ENCODE data around the gene SINHCAF. TPM values are rescaled to one million over a fixed set of nuclear protein-coding genes. Genes with fewer than 3 reads are reported as not detected.

The SINHCAF gene
- total RNA-seq, 1 experiment from 2014 or later, result 497 TPM

DNA sequence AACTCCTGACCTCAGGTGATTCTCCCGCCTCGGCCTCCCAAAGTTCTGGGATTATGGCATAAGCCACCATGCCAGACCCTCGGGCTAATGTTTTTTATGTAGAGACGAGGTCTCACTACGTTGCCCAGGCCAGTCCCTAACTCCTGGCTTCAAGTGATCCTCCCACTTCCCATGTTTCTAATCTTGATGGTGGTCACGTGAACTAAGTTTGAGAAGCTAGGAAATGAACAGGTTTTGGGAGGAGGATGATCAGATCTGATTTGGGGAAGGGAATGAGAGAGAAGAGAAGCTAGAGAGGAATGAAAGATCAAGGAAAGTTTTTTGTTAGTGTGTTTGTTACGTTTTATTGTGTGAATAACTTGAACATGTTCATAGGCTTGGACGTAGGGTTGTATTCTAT is 17.2 kb upstream of the SINHCAF start:
- H2BK20ac ChIP-seq (ENCODE audit: low read depth, low read length, poor library complexity, severe bottlenecking), result no peak overlapping the region
- Mint-ChIP-seq H3K36me3 (ENCODE audit: insufficient read depth in 1 of 3, low read depth in 3 of 3) (no peaks in the 10 kb centered on the region), H3K27me3 (ENCODE audit: low read depth) (no peaks in the 10 kb centered on the region), H3K9me3 (no peaks in the 10 kb centered on the region), H3K4me1 (peaks cover 25 to 27% of the 10 kb centered on the region in 2 experiments), H3K4me3 (no peak overlapping the region), H3K27ac (peak overlapping the region in 1 of 3 experiments; percentile 9; a peak in 2 of 7 replicates)
- no peaks in the 10 kb centered on the region for H3K23me2 ChIP-seq (ENCODE audit: insufficient read length, low read depth, low read length, poor library complexity, severe bottlenecking)
- no peaks in the 10 kb centered on the region for H3K9me3 ChIP-seq (ENCODE audit: control insufficient read depth, low read depth, low read length)
- no peak for DNase-seq
- H3K79me2 ChIP-seq (ENCODE audit: insufficient read depth, low read length), result no peaks in the 10 kb centered on the region
- H3K9ac ChIP-seq (ENCODE audit: extremely low read depth, insufficient read length, low read length), result no peak overlapping the region
- no peaks in the 10 kb centered on the region for H4K20me1 ChIP-seq (ENCODE audit: control insufficient read depth, insufficient read depth, insufficient read length)
- H2AK5ac ChIP-seq (ENCODE audit: insufficient read length, low read length), result no peak overlapping the region
- H4K91ac ChIP-seq (ENCODE audit: insufficient read length, low read depth, low read length), result no peak overlapping the region
- H2BK12ac ChIP-seq (ENCODE audit: insufficient read length, low read depth, low read length), result no peak overlapping the region
- no peak overlapping the region for H3K56ac ChIP-seq (ENCODE audit: insufficient read length, low read depth, low read length)
- no peak overlapping the region for H4K5ac ChIP-seq (ENCODE audit: insufficient read length, low read depth, low read length)
- no peak overlapping the region; the same call in 1 of the 2 replicates for H2BK15ac ChIP-seq (ENCODE audit: low read depth, low read length)
- no peak overlapping the region for H4K8ac ChIP-seq (replicated peaks; ENCODE audit: insufficient read length, low read depth, low read length)
- H3K18ac ChIP-seq (ENCODE audit: insufficient read length, low read depth, low read length), result no peak overlapping the region
- H3K14ac ChIP-seq (ENCODE audit: insufficient read depth, low read length), result no peak overlapping the region
- H2AFZ ChIP-seq (ENCODE audit: low read length), result no peak overlapping the region
- no peak overlapping the region for H3K4me2 ChIP-seq (ENCODE audit: insufficient read depth, insufficient read length, low read length)
- H2BK5ac ChIP-seq (ENCODE audit: insufficient read length, low read length), result no peak overlapping the region
- H3K4me1 ChIP-seq (ENCODE audit: insufficient read depth, low read length), result no peaks in the 10 kb centered on the region; the same call in 1 of the 2 replicates
- WGBS (ENCODE audit: extremely low coverage, insufficient read length, low lambda C conversion rate), result 100% methylated on average over 2 of the region's 8 CpGs
- H2BK120ac ChIP-seq (ENCODE audit: low read depth, low read length, poor library complexity, severe bottlenecking), result no peak overlapping the region
- TF ChIP-seq CTCF (conservative IDR thresholded peaks at IDR 0.05), result no peak
- no peak overlapping the region for H3K27ac ChIP-seq (ENCODE audit: insufficient read length, low read depth, low read length)
- H3K23ac ChIP-seq (ENCODE audit: insufficient read length, low read depth, low read length), result no peak overlapping the region
- H3K27me3 ChIP-seq (ENCODE audit: insufficient read depth, low read length), result no peaks in the 10 kb centered on the region
- no peaks in the 10 kb centered on the region for H3K79me1 ChIP-seq (ENCODE audit: insufficient read depth, low read depth, low read length, poor library complexity, severe bottlenecking)
- no peak overlapping the region for H3K4ac ChIP-seq (ENCODE audit: low read depth, low read length)
- no peak overlapping the region for H3T11ph ChIP-seq (ENCODE audit: low read length)

All from H9 (cell line).